ENCODE data around the gene TTYH3. TPM values are rescaled to one million over a fixed set of nuclear protein-coding genes. Genes with fewer than 3 reads are reported as not detected.

The TTYH3 gene
- total and polyA plus RNA-seq, 2 of the 8 experiments (the other 6 are each of a cell fraction or from before 2014, with no cell fraction given): 66.2 to 169 TPM

DNA sequence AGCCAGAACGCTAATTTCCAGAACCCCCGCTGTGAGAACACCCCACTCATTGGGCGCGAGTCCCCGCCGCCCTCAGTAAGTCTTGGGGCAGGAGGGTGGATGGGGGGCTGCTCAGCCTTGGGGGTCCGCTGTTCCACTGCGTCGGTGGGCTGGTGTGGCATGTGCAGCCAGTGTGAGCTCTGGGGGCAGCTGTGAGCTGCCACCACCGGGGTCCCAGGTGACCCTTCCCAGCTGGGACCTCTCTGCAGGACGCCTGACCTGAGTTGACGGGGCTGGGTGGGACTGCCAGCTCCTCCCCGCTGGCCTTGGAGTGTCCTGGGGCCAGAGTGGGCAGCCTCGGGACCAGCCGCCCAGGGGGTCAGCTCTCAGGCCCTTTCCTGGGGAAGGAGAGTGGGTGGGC lies 27.2 kb downstream of the TTYH3 start (continued):
- TF ChIP-seq, protein P1, sequence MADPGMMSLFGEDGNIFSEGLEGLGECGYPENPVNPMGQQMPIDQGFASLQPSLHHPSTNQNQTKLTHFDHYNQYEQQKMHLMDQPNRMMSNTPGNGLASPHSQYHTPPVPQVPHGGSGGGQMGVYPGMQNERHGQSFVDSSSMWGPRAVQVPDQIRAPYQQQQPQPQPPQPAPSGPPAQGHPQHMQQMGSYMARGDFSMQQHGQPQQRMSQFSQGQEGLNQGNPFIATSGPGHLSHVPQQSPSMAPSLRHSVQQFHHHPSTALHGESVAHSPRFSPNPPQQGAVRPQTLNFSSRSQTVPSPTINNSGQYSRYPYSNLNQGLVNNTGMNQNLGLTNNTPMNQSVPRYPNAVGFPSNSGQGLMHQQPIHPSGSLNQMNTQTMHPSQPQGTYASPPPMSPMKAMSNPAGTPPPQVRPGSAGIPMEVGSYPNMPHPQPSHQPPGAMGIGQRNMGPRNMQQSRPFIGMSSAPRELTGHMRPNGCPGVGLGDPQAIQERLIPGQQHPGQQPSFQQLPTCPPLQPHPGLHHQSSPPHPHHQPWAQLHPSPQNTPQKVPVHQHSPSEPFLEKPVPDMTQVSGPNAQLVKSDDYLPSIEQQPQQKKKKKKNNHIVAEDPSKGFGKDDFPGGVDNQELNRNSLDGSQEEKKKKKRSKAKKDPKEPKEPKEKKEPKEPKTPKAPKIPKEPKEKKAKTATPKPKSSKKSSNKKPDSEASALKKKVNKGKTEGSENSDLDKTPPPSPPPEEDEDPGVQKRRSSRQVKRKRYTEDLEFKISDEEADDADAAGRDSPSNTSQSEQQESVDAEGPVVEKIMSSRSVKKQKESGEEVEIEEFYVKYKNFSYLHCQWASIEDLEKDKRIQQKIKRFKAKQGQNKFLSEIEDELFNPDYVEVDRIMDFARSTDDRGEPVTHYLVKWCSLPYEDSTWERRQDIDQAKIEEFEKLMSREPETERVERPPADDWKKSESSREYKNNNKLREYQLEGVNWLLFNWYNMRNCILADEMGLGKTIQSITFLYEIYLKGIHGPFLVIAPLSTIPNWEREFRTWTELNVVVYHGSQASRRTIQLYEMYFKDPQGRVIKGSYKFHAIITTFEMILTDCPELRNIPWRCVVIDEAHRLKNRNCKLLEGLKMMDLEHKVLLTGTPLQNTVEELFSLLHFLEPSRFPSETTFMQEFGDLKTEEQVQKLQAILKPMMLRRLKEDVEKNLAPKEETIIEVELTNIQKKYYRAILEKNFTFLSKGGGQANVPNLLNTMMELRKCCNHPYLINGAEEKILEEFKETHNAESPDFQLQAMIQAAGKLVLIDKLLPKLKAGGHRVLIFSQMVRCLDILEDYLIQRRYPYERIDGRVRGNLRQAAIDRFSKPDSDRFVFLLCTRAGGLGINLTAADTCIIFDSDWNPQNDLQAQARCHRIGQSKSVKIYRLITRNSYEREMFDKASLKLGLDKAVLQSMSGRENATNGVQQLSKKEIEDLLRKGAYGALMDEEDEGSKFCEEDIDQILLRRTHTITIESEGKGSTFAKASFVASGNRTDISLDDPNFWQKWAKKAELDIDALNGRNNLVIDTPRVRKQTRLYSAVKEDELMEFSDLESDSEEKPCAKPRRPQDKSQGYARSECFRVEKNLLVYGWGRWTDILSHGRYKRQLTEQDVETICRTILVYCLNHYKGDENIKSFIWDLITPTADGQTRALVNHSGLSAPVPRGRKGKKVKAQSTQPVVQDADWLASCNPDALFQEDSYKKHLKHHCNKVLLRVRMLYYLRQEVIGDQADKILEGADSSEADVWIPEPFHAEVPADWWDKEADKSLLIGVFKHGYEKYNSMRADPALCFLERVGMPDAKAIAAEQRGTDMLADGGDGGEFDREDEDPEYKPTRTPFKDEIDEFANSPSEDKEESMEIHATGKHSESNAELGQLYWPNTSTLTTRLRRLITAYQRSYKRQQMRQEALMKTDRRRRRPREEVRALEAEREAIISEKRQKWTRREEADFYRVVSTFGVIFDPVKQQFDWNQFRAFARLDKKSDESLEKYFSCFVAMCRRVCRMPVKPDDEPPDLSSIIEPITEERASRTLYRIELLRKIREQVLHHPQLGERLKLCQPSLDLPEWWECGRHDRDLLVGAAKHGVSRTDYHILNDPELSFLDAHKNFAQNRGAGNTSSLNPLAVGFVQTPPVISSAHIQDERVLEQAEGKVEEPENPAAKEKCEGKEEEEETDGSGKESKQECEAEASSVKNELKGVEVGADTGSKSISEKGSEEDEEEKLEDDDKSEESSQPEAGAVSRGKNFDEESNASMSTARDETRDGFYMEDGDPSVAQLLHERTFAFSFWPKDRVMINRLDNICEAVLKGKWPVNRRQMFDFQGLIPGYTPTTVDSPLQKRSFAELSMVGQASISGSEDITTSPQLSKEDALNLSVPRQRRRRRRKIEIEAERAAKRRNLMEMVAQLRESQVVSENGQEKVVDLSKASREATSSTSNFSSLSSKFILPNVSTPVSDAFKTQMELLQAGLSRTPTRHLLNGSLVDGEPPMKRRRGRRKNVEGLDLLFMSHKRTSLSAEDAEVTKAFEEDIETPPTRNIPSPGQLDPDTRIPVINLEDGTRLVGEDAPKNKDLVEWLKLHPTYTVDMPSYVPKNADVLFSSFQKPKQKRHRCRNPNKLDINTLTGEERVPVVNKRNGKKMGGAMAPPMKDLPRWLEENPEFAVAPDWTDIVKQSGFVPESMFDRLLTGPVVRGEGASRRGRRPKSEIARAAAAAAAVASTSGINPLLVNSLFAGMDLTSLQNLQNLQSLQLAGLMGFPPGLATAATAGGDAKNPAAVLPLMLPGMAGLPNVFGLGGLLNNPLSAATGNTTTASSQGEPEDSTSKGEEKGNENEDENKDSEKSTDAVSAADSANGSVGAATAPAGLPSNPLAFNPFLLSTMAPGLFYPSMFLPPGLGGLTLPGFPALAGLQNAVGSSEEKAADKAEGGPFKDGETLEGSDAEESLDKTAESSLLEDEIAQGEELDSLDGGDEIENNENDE (IDR thresholded peaks at IDR 0.05; ENCODE audit: insufficient replicate concordance, low read length): no peak
- TF ChIP-seq BACH1 (IDR thresholded peaks at IDR 0.05; ENCODE audit: low read length) (no peak), CREB1 (IDR thresholded peaks at IDR 0.05) (no peak), POLR2AphosphoS5 (IDR thresholded peaks at IDR 0.05; ENCODE audit: low read depth, low read length) (no peak), CHD2 (IDR thresholded peaks at IDR 0.05; ENCODE audit: low read length) (no peak), CEBPB (IDR thresholded peaks at IDR 0.05; ENCODE audit: low read depth, low read length) (no peak), GABPA (IDR thresholded peaks at IDR 0.05; ENCODE audit: borderline replicate concordance, insufficient read depth, low read length) (no peak), EGR1 (IDR thresholded peaks at IDR 0.05; ENCODE audit: borderline replicate concordance, low read depth, low read length) (no peak), SIN3A (conservative IDR thresholded peaks at IDR 0.05 in 1 of 2, IDR thresholded peaks at IDR 0.05 in 1 of 2; ENCODE audit: low read depth in 1 of 2, low read length in 2 of 2) (no peak), SIX5 (IDR thresholded peaks at IDR 0.05; ENCODE audit: low read depth, low read length) (no peak), GTF2F1 (IDR thresholded peaks at IDR 0.05; ENCODE audit: borderline replicate concordance, low read depth, low read length) (no peak), SP2 (IDR thresholded peaks at IDR 0.05; ENCODE audit: low read length) (no peak), SRF (IDR thresholded peaks at IDR 0.05; ENCODE audit: low read depth, low read length) (no peak), YY1 (IDR thresholded peaks at IDR 0.05; ENCODE audit: low read depth, low read length) (no peak)

All from H1 (cell line).